ENCODE measurements around the gene TGFBR3.

Gene TGFBR3

DNA sequence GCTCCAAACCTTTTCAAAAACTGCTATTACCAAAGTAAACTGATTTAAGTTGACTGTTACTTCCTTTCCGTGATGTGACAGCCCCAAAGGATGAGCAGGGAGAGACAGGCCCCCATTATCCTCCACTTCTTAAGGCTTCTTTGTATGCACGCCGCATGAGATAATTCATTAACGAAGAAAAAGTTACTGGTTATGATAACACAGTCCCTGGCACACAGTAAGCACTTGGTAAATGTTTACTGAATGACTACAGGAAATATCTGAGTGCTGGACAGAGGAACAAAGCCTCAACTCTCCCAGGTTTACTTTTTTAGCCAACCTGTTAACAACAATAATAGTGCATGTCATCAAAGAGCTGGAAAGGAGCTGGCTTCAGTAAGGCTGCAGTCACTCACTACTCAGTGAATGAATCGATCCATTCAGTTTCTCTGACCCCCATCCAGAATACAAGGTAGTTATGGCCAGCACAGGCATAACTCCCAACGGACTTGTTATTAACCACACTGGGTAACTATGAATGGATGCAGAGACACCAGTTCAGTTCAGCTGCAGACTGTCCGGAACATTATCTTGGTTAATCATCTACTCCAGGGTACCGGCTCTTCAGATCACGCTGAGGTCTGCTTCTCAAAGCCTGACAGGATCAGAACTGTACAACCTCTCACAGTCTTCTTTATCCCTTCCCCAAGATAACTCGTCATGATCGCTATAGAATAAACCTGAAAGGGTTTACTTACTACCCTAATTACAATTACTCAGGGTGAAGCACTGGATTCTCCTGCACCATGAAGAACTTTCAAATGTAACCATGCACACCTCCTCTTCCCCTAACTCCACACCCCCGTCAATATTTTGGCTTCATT is 58.3 kb downstream of the TGFBR3 start:
- FAIRE-seq (no peak), DNase-seq (ENCODE audit: insufficient read length, low spot score) (no peak)

DNA sequence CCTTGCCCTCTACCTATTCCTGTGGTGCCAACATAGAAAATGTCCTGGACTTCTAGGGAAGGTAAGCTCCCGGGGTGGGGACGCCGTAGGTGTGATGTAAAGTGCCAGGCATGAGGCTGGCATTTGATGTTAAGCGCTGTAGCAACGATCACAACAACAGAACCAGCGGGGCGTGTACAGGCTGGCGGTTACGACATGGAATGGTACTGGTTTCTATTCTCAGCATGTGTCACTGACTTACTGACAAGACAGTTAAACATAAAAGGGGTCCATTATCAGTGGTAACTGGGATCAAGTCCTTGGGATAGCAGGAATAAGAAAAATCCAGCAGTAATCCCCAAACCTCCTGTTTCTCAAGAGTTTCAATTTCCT is 58.9 kb downstream of the TGFBR3 start:
- no peak for DNase-seq (ENCODE audit: insufficient read length, low spot score)
- no peak for FAIRE-seq

DNA sequence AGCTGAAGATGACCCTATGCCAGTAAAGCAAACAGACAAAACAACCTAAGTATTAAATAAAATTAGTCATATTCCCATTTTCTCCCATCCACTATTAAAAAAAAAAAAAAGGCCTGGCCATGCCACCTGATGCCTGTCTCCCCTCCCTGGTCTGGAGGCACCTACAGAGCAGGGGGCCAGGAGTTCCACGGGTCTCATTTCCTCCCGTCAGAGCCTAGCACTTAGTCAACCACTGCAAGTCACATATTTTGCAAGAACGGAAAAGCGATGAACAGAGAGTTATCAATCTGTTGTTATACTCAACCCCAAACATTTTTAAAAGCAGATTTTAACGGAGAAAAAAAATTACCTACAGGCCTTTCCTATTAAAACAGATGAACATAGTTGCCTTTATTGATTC is 59.3 kb downstream of the TGFBR3 start:
- DNase-seq (ENCODE audit: insufficient read length, low spot score) = no peak
- FAIRE-seq = no peak

DNA sequence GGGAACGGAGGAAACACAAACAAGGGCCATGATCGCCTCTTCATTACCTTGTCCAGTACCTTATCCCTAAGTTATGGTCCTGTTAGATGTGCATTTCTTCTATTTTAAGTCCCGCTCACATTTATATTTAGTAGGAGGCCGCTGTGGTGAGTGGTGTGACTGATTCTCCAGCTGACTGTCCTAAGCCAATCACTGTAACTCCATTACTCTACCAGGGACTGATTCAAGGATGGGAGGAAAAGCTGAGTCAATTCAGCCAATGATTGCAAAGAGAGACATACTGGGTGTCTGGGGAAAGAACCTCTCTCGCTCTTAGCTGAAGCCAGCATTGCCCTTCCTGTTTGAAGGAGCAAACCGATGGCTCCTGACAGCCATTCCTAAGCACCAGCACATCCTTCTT is 59.7 kb downstream of the TGFBR3 start:
- DNase-seq (ENCODE audit: insufficient read length, low spot score) = no peak
- no peak for FAIRE-seq

DNA sequence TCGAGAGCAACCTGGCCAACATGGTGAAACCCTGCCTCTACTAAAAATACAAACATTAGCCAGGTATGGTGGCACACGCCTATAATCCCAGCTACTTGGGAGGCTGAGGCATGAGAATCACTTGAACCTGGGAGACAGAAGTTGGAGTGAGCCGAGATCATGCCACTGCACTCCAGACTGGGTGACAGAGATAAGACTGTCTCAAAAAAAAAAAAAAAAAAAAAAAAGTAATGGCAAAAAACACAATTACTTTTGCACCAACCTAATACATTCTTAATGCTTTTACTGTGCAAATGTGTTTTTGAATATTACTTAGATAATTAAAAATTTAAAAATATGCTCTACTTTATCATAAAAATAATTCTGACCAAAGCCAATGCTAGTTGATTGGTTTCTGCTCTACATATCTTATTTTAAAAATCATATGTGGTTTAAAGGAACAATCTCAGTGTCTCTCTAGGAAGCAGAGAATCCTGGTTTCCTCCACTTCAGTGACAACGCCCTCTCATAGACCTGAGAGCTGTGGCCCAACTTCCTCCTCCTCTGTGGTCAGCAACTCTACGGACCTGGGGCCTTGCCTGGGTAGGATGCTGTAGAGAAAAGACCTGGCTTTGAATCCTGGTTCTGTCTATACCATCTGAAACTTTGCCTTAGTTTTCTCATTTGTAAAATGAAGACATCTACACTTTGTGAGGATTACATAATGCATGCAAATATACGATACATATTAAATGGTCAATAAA is 64.7 kb downstream of the TGFBR3 start:
- FAIRE-seq (no peak), DNase-seq (ENCODE audit: insufficient read length, low spot score) (no peak)

DNA sequence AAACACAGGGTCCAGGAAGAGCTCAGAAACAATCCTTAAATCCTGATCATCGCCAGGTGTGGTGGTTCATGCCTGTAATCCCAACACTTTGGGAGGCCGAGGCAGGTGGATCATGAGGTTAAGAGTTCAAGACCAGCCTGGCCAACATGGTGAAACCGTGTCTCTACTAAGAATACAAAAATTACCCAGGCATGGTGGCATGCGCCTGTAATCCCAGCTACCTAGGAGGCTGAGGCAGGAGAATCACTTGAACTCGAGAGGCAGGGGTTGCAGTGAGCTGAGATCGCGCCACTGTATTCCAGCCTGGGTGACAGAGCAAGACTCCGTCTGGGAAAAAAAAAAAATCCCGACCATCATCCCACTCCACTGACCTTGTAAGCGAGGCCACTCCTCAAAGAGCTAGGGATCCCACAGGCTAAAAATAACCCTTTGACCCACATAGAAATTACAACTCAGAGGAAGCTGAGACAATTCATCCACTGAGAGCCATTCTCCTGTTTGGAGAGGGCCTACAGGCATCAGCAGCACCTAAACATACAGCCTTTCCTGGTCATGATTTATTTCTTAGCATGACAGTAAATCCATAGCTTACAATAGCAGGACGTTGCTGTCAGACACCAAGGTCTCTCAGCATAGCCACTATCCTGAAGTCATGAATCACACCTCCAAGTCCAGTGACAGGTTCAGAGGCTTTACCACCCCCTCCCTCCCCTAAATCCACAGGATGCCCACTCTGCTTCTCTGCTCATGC is 66.7 kb downstream of the TGFBR3 start:
- FAIRE-seq (no peak), DNase-seq (ENCODE audit: insufficient read length, low spot score) (no peak)

DNA sequence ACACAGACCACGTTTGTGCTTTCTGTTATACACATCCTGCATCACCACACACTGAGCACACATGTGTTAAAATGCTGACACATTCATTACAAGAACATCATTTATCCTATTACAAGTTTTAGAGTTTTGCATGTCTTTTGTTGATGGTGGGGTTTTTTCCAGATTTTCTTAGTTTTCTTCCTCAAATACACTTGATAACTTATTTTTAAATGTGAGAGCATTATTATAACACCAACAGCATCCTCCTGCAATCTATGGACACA is 67.3 kb downstream of the TGFBR3 start:
- DNase-seq (ENCODE audit: insufficient read length, low spot score) = no peak
- FAIRE-seq = no peak

DNA sequence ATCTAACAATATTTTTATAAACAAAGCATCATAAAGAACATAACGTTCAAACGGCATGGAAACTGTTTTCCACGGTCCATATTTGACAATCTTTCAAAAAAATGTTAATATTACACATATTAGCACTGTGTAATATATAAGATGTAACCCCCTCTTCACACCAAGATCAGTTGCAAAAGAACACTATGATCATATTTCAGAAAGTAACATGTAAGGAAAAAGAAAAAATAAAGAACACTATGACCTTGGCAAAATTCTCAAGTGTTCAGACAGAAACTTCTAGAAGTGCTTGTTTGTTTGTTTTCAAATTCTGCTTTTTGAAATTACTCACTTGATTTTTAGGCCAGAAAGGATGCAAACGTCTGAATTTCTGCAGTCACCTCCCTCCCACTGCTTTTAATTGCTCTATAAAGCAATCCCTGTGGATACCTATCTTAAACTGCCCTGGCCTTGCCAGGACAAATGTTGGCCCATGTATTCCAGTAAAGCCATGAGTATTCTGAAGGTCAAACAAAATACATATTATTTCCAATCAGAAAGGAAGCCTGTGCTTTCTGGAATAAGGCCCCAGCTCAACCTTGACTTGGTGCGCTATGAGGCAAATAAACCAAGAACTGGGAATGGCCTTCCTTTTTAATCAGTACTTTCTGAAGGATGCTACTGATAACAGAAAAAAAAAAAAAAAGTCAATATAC is 68.6 kb downstream of the TGFBR3 start:
- FAIRE-seq (no peak), DNase-seq (ENCODE audit: insufficient read length, low spot score) (no peak)

DNA sequence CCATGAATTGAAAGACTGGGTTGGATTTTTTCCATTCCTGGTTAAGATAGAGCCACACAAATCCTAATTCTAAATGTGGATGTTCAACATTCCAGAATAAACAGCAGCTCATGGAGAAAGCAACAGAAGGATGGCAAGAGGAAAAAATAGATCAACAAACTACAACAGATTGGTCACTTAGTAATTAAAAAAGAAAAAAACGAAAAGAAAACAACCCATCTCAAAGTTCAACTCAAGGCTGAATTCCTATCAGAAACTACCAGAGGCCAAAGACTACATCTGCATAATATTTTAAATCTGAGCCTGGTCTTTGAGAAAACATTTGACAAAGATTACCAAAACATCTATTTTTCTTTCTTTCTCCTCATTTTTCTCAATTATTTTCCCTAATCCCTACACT is 69.9 kb downstream of the TGFBR3 start:
- FAIRE-seq = no peak
- DNase-seq (ENCODE audit: insufficient read length, low spot score) = no peak

DNA sequence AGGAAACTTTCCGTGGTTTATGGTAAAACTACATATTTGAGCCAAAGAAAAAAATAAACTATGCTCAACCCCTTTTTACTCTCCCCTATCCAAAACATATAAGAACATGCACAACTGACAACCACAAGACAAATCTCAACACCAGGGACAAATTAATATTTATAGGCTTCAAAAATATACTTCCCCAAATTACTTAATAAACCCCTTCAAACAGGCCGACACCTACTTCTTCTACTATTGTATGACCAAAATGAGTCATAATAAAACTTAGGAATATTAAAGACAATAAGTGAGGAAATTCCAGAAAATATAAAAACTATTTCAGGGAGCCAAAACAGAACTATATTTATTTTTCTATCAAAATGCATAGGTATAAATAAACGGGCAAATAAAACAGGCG is 71.5 kb downstream of the TGFBR3 start:
- FAIRE-seq (no peak), DNase-seq (ENCODE audit: insufficient read length, low spot score) (no peak)

DNA sequence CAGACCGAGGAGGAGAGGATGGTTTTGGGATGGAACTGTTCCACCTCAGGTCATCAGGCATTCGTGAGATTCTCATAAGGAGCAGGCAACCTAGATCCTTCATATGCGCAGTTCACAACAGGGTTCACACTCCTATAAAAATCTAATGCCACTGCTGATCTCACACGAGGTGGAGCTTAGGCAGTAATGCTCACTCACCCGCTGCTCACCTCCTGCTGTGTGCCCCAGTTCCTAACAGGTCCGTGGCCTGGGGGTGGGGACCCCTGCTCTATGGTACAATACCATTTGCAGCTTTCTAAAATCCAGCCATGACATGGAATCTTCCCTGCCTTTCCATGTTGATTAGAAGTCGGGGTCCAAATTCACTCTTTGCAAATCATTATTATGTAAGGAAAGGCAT is 72.1 kb downstream of the TGFBR3 start:
- no peak for FAIRE-seq
- DNase-seq (ENCODE audit: insufficient read length, low spot score) = no peak

DNA sequence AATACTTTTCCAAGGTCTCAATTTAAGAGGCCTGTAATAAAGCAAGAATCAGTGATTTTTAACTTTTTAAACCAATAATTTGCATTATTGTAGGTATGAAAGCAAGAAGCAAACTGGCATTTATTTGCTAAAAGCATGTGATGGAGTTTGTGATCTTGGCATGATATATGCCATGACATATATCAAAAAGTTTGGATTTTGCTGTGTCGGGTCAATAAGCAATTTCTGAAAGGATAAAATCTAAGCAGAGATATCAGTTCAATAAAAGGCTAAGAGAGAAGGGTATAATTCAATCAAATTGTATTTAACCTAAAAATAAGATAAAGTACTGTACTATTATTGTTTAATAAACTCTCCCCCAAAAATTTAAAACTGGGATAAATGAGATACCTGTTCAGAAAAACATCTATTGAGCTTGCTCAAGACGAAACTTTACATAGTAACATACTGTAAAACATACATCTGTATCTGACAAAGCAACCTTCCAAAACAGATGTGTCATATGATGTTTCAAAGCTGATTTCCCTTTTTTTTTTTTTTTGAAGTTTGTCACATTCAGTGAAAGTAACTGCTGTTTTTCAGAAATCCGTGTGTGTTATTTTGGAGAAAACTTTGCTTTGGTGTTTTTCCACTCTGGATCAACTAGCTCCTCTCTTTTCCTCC is 74.5 kb downstream of the TGFBR3 start:
- FAIRE-seq (no peak), DNase-seq (ENCODE audit: insufficient read length, low spot score) (no peak)

DNA sequence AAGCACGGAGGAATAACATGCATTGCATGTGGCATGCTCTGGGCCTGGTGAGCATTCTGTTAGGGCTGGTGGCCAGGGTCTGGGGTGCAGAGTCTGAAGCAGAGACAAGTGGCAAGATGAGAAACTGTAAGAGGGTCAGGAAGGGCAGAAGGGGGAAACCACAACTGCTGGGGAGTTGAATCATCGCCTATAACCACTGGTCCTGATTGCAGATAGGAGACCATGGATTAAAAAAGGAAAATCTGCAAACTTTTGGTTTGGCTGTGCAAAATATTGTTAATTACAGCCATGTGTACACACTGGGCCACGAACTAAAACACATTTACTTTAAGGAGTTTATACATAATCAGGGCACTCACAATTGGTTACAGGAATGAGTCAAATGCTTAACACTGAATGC is 76.6 kb downstream of the TGFBR3 start:
- no peak for FAIRE-seq
- DNase-seq (ENCODE audit: insufficient read length, low spot score) = no peak

DNA sequence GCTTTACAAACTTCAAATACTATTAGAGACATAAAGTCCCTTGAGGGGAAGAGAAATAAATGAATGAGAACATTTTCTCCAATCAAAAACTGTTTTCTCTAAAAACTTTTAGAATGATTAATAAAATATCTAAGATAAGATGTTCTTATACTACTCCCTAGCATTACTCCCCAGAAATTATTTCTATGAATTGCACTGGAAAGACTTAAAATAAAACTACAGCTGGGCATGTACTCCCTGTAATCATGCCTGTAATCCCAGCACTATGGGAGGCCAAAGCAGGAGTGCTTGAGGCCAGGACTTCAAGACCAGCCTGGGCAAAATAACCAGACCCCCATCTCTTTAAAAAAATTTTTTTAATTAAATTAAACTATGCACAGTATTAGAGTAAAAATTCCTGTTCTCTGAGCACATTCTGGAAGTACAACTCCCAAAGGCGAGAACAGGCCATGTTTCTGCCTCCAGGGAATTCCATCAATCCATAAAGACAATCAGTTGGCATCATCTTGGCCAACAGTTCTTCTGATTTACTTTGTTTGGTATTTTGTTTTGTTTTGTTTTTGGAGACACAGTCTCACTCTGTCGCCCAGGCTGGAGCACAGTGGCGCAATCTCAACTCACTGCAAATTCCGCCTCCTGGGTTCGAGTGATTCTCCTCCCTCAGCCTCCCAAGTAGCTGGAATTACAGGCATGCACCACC is 77.9 kb downstream of the TGFBR3 start:
- no peak for FAIRE-seq
- DNase-seq (ENCODE audit: insufficient read length, low spot score) = no peak

DNA sequence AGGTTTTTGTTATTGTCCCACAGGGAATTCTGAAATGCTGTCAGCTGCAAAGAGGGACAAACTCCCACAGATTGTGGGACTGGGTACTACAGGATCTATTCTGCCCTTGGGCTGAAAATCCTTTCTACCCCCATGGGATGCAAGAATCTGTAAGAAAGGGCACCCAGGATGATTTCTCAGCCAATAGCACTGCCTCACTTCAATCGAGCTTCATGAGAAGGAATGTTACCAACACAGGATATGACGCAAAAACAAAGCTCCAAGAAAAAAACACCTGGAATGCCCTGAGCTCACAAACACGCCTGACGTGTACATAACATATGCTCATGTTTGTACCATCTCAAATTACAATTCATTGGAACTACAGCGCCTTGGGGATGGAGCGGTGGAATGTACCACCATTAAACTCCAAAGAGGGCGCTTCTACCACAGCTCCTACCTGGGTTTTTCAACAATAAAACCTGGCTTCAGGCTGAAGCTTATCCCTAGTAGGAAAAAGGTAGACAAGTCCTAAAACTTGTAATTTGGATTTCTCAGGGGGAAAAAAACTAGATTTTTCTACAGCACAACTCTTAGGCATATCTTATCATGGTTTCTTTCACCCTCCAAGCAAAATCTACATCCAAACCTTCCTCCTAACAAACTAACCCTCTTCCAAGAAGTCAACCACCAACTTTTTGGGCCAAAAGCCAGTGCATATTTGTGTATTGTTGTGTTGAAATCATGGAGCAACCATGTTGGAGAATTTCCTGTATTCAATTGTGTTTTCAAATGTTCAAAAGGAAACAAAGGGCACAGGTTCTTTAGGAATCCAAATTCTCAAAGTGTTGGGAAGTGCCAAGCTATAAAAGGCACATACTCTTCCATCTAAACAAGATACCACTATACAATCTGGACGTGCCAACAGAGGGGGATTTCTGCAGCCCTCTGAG is 78.9 kb downstream of the TGFBR3 start:
- DNase-seq (ENCODE audit: insufficient read length, low spot score) = no peak
- no peak for FAIRE-seq

DNA sequence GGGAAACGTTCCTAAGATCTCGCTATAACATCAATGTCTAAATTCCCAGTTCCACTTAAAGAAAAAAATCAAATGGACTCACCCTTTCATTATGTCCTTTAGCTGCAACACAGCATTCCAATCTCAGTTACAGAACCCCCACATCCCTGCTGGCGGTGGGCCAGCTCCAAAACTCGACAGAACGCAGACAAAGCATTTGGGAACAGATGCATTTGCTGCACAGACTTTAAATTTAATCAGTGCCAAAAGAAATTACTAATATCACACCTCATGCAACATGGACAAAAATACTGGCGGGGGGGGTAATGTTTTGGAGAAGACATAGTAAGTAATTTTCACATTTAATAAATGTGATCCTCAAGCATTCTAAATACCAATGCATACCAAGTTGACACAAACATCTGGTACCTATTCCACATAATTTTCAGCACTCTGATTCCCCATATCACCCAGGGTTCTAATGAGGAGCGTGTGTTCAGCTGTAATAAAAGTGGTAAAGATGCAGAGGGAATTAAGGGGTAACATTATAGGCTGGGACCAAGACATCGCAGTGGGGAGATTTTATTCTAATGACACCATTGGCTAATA is 79.7 kb downstream of the TGFBR3 start:
- no peak for FAIRE-seq
- no peak for DNase-seq (ENCODE audit: insufficient read length, low spot score)

DNA sequence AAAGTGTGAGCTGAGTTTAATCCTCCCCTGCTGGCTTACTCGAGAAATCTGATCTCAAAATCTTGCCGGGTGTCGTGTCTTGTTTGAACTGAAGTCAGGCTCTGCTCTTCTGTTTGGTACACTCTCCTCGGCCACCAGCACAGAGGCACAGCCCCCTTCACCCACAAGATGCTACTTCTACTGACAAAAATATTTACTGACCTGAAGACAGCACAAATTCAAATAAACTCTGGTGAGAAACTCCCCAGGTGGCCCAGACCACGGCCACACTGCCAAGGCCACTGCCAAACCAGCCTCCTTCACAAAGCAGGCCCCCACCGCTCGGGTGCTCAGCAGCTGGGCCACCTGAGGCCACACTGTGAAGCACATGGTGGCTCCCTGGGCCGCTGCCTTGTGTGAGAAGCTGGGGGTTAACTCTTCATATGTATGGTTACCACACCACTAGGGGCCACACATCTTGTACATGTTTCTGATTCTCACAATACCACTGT is 80.6 kb downstream of the TGFBR3 start:
- DNase-seq (ENCODE audit: insufficient read length, low spot score) (no peak), FAIRE-seq (no peak)

DNA sequence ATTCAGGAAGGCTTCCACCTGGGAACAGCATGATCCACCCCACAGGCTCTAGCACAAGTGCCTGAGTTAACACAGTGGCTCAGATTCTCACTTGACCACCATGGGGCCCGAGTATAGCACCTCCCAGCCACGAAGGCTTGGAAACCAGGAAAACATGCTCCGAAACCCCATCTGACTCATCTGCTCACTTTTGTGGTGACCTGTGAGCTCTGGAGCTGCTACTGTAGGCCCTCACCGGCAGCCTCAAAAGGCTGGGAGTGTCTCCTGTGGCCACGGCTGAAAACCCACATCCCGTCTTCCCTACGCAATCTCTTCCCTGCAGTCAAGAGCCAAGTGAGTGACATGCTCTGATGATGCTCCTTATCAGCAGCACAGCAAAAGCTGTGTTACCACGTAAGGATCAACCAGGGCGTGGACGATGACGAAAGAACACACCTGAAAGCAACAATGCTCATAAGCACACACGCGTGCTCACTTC is 81.4 kb downstream of the TGFBR3 start:
- DNase-seq (ENCODE audit: insufficient read length, low spot score) (no peak), FAIRE-seq (no peak)
